GM19099 (cell line): ENCODE measurements around the gene NKX2-1.

Source experiments
- POLR2A ChIP-seq: IDR thresholded peaks from 3 replicates; pipeline ENCODE4 v1.6.1; 2011; ENCODE audit warnings: low read depth; ENCODE audit not compliant: insufficient read length; ENCODE audit errors: extremely low read depth

Gene NKX2-1

DNA sequence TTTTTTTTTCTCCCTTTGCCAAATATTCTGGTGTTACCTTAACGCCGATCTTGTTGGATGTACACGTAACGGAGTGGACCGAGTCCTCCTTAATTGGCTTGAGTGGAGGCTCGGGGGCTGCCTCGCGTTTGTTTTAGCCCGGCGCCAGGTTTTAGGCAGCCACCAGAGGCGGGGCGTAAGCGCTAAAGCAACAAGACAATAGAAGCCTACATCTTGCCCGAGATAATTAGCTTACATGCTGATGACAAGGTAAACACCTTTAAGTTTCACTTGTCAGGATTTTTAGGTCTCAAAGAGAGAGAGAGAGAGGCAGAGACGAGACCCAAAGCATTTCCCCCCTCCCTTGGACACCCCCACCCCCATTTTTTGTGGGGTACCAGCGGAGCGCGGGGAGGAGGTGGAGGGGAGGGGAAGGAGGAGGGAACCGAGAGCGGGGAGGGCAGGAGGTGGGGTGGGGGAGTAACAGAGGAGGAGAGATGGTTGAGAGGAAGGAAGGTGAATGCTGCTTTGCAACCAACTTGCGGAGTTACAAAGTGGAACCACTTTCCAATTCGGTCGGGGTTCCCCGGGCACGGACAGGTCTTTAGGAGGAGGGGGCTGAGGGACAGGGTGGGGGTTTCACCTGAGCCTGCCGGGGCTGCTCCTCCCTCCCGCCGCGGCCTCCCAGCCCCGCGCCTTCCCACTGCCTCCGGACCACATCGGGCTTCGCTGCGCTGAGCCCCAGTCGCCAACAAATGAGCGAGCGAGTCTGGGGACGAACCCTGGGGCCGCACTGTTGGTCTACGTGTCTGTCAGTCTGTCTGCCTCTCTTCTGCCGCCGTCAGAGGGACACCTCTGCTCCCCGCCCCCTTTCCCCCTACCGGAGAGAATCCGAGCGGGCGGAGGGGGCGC, at the start of gene NKX2-1:
Gene NKX2-1, minus strand, starts transcription at position 802 of the 891 bp plus-strand sequence. Its CDS starts 103 bp downstream, at position 699.
- TF ChIP-seq POLR2A: no peak

DNA sequence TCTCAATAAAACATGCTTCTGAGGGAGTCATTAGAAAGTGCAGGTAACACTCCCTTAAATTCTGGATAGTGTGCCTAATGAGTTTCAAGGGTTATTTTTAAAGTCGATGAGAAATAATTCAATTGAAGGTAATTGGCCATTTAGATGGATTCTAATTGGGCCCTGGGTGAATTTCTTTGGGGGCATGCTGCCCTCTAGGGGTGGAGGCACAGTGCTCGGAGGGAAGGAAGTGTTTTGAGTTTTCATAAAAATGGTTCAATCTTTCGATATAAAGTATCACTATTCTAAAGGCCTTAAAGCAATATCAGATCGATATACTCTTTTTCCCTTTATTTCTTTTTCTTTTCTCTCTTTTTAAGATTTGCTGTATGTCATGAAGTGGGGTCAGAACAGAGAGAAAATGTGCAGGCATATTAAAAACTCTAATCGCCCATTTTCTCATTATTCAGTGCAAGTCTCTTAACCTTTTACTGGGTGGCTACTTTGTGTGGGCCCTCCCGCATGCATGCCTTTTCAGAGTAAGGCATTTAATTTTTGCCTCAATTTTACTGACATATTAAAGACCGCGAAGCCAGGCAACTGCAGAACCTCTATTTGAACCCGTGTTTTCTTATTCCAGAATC, 36.9 kb upstream of the NKX2-1 start:
- TF ChIP-seq POLR2A: no peak

DNA sequence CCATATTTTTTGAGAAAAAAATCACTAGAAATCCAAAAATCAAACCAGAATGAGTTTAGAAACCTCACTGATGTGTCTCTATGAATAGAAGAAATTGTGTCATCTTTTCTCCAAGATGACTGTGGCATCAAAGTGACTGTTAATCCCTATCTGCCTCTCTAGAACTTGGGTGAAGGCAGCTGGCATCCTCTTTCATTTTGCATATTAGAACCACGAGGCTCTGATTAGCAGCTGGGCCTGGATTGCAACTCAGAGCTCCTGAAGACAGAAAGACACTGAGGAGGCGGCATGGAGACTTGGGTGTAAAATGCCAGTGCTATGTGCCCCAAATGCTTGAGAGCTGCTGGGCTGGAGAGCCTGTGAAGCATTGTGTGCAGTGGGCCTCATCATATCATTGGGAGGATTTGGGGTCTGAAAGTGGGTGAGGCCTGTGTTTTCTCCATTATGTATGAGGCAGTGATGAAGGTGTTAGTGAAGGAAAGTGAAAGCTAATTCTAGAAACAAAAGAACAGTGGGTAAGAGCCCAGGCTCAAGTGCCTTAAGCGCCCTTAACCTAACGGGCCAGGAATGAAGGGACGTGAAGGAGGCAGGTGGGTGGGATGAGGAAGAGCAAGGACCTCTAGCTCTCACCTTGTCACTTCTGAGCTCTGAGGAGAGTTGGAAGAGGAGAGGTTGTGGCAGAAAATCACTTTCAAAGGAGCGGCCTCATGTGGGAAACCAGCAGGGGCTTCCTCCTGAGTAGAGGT, 36.1 kb upstream of the NKX2-1 start:
- no peak for TF ChIP-seq POLR2A

DNA sequence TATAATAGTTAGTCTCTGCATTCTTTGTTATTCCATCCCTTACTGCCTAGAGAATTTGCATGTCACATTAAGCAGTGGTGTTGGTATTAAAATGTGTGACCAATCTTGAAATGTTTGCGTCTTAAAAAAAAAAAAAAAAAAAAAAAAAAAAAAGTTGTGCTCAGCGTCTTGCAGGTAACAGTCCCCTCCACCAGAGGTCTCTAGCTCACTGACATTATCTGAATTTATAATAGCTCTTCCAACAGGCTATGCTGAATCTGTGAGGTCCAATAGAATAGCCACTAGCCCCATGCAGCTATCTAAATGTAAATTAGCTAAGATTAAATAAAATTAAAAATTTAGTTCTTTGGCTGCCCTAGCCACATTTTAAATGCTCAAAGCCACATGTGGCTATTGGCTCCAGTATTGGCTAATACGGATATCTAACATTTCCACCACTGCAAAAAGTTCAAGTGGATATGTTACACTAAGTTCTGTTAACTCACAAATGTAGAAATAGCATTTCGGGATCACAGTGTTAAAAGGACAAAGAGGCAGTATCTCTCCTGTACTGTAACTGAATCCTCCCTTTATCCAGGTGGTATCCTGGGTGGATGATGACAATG, 33.7 kb upstream of the NKX2-1 start:
- no peak for TF ChIP-seq POLR2A

DNA sequence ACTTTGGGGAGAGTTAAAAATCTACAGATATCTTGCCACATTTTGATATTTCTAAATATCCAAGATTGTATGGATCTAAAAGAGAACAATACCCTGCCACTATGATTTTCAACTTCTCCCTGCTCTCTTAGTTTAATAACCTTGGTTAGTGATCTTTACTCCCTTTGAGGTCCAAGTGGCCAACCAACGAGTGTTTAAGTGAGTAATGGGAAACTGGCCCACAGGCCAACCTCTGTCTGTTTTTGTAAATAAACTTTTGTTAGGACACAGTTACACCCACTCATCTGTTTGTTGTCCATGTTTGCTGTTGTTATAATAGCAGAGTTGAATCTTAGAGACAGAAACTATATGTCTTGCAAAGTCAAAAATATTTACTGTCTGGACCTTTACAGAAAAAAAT, 30.9 kb upstream of the NKX2-1 start:
- no peak for TF ChIP-seq POLR2A

DNA sequence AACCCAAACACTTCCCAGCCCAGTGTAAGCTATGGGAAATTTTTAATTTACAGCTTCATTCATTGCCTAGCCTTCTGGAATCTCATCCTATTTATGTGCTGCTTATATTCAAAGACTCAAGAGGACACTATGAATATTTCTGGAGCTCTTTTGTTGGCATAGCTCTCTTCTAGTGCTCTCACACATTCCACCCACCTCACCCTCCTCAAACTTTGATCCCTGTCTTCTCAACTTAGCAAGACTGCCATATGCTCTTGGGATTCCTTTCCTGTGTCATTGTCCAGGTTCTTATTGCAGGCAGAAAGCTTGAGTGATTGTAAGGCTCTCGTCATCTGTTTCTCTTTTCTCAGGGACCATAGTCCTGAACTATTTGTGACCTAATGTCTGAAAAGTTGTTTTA, 18.0 kb upstream of the NKX2-1 start:
- TF ChIP-seq POLR2A: no peak

DNA sequence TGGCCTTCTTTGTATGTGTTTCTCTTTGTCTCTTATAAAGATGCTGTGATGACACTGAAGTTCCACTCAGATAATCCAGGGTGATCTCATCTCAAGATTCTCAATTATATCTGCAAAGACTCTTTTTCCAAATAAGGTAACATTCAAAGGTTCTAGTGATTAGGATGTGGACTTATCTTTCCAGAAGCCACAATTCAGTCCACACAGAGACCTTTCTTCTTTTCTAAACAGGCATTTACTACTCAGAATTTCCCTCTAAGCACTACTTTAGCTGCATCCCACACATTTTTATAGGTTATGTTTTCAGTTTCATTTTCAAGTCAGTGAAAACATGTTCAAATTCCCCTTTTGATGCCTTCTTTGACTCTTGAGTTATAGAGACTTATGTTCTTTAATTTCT, 9.0 kb upstream of the NKX2-1 start:
- no peak for TF ChIP-seq POLR2A

DNA sequence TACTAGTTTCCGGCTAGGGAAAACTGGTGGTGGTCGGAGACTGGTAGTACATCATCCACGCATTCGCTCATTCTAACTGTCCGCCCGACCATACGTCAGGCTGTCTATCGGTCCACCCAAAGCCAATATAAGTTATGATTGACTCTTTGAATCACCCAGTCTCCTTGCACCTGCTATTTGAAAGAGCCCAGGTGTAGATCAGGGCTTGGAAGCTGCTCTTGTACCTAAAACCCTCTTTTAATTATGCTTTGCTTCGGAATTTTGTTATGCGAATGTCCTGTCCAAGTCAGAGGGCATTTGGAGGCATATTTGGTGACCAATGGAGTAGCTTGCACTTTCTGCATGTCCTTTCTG, 5.7 kb upstream of the NKX2-1 start:
- no peak for TF ChIP-seq POLR2A

DNA sequence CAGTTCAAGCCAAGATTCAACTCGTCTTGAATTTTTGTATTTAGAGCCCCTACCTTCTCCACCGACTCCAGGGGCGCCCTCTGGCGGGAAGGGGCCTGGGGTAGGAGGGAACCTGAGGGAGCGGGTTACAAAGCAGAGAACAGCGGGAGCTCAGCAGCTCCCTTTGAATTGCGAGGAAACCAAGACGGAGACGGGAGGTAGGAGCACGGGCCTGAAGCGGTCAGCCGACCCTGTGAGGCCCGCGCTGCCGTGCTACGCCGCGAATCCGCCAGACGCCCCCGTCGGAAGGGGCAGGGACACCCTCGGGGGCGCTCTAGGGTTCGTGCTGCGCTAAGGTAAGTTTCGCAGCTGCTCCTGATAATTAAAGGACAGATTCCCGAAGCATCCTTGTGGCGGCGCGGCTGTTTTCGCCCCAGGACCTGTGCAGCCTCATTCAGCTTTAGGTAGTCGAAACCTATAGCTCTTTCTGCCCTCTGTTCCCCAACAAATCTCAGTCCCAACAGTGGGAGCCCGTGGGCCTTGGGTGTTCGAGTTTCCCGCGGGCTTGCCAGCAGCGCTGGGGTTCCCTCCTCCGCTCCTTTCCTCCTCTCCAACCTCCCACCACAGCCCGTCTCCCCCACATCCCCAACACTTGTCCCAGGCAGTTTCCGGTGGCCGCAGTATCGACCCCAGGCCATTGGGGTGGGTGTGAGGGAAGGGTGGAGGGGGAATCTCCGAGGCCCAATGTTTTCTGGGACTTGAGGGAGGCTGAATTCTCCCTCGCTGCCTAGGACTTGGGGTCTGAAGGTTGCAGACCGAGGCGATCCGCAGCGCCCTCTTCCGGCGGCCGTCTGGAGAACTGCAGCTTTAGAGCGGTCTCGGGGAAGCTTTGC, 5.1 kb upstream of the NKX2-1 start:
- no peak for TF ChIP-seq POLR2A

DNA sequence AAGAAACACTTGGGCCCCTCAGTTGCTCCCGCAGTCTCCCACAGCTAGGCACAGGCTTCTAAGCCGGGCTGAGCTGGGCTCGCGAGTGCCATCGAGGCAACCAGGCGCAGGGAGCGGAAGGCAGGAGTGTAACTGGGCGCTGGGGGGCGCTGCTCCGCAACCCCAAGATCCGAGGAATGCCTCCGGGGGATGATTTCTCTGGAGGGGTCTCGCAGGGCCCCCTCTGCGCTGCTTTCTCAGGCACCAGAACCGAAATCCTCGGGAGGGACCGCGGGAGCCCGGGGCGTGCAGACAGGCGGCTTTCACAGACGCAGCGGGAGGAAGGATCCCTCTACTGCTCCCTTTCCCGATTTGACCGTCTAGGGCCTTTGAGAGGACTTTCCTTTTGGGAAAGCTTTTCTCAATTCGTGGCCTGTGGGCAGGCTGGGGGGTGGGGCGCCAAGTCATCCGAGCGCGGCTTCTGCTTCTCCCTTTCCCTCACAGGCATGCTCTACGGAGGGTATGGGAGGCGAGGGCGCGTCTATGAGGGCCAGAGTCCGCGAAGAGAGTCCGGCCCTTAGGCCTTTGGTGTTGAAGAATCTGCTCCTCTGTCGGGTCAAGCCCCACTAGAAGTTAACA, 4.3 kb upstream of the NKX2-1 start:
- no peak for TF ChIP-seq POLR2A

DNA sequence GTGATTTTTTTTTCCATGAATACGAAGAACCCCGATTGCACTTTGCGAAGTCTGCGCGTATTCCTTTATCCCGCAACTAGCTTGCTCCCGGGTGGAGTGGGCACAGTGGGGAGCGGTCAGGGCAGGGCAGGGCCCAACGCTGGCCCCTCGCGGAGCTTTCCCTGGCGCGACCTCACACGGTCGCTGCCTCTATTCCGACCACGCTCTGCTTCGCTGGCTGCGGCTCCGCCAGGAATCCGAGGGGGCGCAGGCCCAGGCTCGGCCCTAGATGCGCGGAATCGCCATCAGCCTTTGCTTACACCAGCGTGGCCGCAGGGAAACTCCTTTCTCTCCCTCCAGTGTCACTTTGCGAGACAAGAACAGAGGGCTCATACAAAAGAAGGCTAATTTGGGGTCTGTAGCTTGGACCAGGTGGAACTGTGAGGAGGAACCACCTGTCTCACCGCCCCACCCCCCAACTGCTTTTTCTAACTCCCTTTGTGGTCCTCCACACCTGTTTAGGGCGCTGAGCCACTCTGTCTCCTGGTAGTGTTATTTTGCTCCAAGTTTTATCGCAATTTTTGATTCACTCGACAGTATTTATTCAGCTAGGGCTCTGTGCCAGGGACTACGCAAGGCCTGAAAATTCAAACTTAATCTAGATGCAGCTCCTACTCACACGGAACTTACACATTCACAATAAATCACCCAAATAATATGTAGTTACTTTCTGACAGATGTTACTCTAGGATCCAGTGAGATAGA, 3.1 kb upstream of the NKX2-1 start:
- TF ChIP-seq POLR2A: no peak

DNA sequence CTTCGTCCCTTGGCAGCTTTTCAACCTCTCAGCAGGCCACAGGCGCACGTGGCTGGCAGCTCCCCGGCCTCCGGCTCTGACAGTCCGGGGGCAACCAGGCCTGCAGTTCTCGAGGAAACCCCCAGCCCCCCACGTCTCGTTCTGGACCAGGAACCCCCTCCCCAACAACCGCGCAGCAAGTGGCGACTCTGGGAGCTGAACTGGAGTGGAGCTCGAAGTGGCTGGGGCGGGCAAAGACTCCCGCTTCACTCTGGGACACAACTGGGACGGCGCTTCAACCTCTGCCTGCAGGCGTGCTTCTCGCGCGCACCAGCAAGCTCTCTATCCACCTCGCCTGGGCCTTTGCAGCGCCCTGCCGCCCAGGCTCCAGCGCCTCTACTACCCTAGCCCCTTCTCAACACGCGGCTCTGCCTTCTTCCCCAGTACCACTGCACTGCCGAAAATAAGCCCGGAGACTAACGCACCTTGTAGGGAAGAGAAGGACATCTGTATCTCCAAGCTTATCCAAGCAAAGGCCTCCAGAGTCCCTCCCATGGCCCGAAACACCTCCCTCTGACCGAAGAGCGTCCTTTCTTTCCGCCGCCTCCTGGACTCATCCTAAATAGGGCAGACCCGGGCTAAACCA, 2.4 kb upstream of the NKX2-1 start:
- no peak for TF ChIP-seq POLR2A

DNA sequence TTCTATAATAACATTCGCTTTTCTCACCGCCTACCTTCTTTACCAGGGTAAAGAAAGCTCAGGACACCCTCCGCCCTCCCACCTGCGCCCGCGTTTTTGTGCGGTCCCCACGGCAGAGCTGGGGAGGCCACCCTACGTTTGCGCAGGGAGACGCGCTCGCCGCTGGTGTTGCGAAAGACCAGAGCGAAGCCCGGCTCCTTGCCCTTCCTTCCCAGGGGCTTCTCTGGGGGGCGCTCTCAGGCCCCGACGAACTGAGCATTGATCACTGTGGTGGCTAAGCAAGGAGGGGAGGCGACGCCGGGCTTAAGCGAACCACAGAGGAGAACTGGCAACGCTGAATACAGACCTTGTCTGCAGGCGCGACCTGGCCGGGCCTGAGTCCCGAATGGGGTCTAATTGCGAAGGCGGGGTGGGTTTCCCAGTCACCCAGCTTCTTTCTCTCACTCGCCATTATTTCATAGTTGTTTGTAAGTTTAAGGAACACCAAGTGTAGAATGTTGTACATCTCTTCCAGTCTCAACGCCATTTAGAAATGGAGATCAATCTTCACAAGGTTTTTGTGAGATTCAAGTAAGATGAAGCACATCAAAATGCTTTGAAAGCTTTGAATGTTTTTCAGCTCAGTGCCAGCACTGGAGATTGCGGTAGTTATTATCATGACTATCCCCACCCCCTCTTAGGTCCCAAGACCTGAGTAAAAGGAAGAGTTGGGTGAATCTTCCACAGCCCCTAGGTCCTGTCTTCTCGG, 1.7 kb upstream of the NKX2-1 start:
- no peak for TF ChIP-seq POLR2A
